OCI-LY3 (cell line): ENCODE data around the gene FUT8.

ENCODE experiments used
- H2AFZ ChIP-seq: fragments of 200-600, 300-600 bp; shearing (Covaris generic); 2 replicates; pipeline ENCODE4 v1.6.0; 2014; ENCODE audit warnings: antibody characterized with exemption, low read depth, low read length
- H3K27ac ChIP-seq: fragments of 200-600, 300-600 bp; sonication (generic); 2 replicates; pipeline ENCODE4 v1.5.1; 2014; ENCODE audit warnings: mild to moderate bottlenecking, low read length, moderate library complexity, mixed read lengths
- H3K27me3 ChIP-seq: fragments of 200-600, 300-600 bp; sonication (generic); 2 replicates; pipeline ENCODE4 v1.6.1; 2014; ENCODE audit warnings: low read depth, low read length, mixed read lengths
- H3K36me3 ChIP-seq: fragments of 200-600, 300-600 bp; sonication (generic); replicated peaks from 2 replicates; pipeline ENCODE3; 2014; ENCODE audit warnings: low read depth, low read length, mixed read lengths
- H3K4me1 ChIP-seq: fragments of 300-600, 200-600 bp; sonication (generic); 2 replicates; pipeline ENCODE4 v1.6.1; 2014; ENCODE audit warnings: low read length, mixed read lengths
- H3K4me2 ChIP-seq: fragments of 200-600, 300-600 bp; sonication (generic); 2 replicates; pipeline ENCODE4 v1.6.1; 2014; ENCODE audit warnings: low read length, mixed read lengths
- H3K4me3 ChIP-seq: fragments of 300-600, 200-600 bp; sonication (generic); 2 replicates; pipeline ENCODE4 v1.5.1; 2014; ENCODE audit warnings: antibody characterized with exemption, mild to moderate bottlenecking, low read length, moderate library complexity
- H3K79me2 ChIP-seq: fragments of 300-600, 200-600 bp; shearing (Covaris generic); 2 replicates; pipeline ENCODE4 v1.6.1; 2014; ENCODE audit warnings: mild to moderate bottlenecking, low read length, mixed read lengths
- H3K9ac ChIP-seq: fragments of 300-600, 200-600 bp; shearing (Covaris generic); 2 replicates; pipeline ENCODE4 v1.6.0; 2014; ENCODE audit warnings: mild to moderate bottlenecking, low read length, moderate library complexity
- H3K9me3 ChIP-seq: fragments of 200-600, 300-600 bp; shearing (Covaris generic); 2 replicates; pipeline ENCODE4 v1.6.1; 2014; ENCODE audit warnings: low read length, mixed read lengths; ENCODE audit not compliant: insufficient read depth
- H4K20me1 ChIP-seq: fragments of 200-600, 300-600 bp; sonication (generic); 2 replicates; pipeline ENCODE4 v1.6.1; 2016; ENCODE audit warnings: low read length, mixed read lengths; ENCODE audit not compliant: insufficient read depth
- CTCF ChIP-seq: fragments of 200-600, 300-600 bp; sonication (generic); IDR thresholded peaks from 2 replicates; pipeline ENCODE4 v1.5.1; 2014; ENCODE audit warnings: antibody characterized with exemption, low read length, low read depth
- EZH2phosphoT487 ChIP-seq: fragments of 200-600 bp; shearing (Covaris generic); IDR thresholded peaks from 2 replicates; pipeline ENCODE4 v1.6.1; 2018; ENCODE audit warnings: antibody characterized with exemption, mixed run types, low read depth

The FUT8 gene

GRCh38 chr14:65783101-65783500 is 370.6 kb downstream of the FUT8 start:
- Histone ChIP-seq H3K9ac (no peak overlapping the region), H3K9me3 (no peaks in the 10 kb centered on the region), H3K36me3 (no peaks in the 10 kb centered on the region), H3K27ac (no peak overlapping the region), H3K4me2 (no peak overlapping the region), H3K4me1 (no peaks in the 10 kb centered on the region), H2AFZ (no peak overlapping the region), H3K27me3 (0 out of 2 replicates have a peak, but pooled peaks cover 6% of the 10 kb centered on the region), H3K4me3 (no peak overlapping the region), H4K20me1 (no peaks in the 10 kb centered on the region), H3K79me2 (no peaks in the 10 kb centered on the region)
- TF ChIP-seq EZH2phosphoT487 (no peak), CTCF (no peak)

- H3K9ac ChIP-seq = no peak overlapping the region
- H2AFZ ChIP-seq = no peak overlapping the region
- no peaks in the 10 kb centered on the region for H3K36me3 ChIP-seq
These were observed 371.0 kb downstream of the FUT8 start for GRCh38 chr14:65783576-65783975.

GRCh38 chr14:65784574-65784973 is 372.0 kb downstream of the FUT8 start:
- Histone ChIP-seq H3K79me2 (no peaks in the 10 kb centered on the region), H3K27ac (no peak overlapping the region), H3K4me3 (no peak overlapping the region), H2AFZ (no peak overlapping the region), H3K9ac (no peak overlapping the region), H3K4me1 (no peaks in the 10 kb centered on the region), H3K36me3 (no peaks in the 10 kb centered on the region), H3K9me3 (no peaks in the 10 kb centered on the region), H3K27me3 (0 out of 2 replicates have a peak, but pooled peaks cover 6% of the 10 kb centered on the region), H4K20me1 (no peaks in the 10 kb centered on the region), H3K4me2 (no peak overlapping the region)
- TF ChIP-seq CTCF (no peak), EZH2phosphoT487 (no peak)

More at GRCh38 chr14:65783576-65783975, 371.0 kb downstream of the FUT8 start:
- Histone ChIP-seq H3K4me1 (no peaks in the 10 kb centered on the region), H3K27me3 (0 out of 2 replicates have a peak, but pooled peaks cover 6% of the 10 kb centered on the region), H4K20me1 (no peaks in the 10 kb centered on the region), H3K4me2 (no peak overlapping the region), H3K9me3 (no peaks in the 10 kb centered on the region), H3K27ac (no peak overlapping the region), H3K4me3 (no peak overlapping the region), H3K79me2 (no peaks in the 10 kb centered on the region)
- no peak for TF ChIP-seq EZH2phosphoT487
- TF ChIP-seq CTCF = no peak

GRCh38 chr14:65787461-65787860 is 374.9 kb downstream of the FUT8 start:
- no peaks in the 10 kb centered on the region for H3K9me3 ChIP-seq
- H3K27me3 ChIP-seq = 0 out of 2 replicates have a peak, but pooled peaks cover 3% of the 10 kb centered on the region
- no peak overlapping the region for H2AFZ ChIP-seq
- no peak overlapping the region for H3K4me3 ChIP-seq
- H3K27ac ChIP-seq = no peak overlapping the region
- H3K4me1 ChIP-seq = no peaks in the 10 kb centered on the region
- no peaks in the 10 kb centered on the region for H4K20me1 ChIP-seq
- TF ChIP-seq CTCF (no peak), EZH2phosphoT487 (no peak)
- no peak overlapping the region for H3K9ac ChIP-seq
- no peaks in the 10 kb centered on the region for H3K79me2 ChIP-seq
- H3K4me2 ChIP-seq = no peak overlapping the region
- no peaks in the 10 kb centered on the region for H3K36me3 ChIP-seq
